ENCODE results near the gene NT5E. TPM values are rescaled to one million over a fixed set of nuclear protein-coding genes. Genes with fewer than 3 reads are reported as not detected.

NT5E gene
- total RNA-seq, 2 experiments from 2014 or later = 5.2 to 6.7 TPM

DNA sequence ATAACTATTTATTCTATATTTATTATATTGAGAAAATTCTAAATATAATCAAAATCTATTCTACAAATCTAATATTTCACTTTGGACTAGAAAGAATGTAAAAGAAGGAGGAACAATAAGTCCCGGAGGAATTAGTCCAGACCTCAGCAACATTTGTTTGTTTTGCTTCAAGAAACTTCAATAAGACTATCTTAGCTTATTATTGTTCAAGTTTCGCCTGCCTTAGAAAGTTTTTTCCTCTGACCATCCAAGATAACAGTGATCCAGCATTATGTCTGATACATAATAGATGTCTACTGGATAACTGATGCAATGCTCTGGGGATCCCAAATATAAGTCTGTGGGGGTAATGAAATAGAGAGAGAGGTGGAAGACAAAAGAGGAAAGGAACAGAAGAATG, 28.7 kb upstream of the NT5E start:
- Mint-ChIP-seq H3K4me1 (ENCODE audit: low read depth) (peaks cover 31% of the 10 kb centered on the region), H3K27ac (no peak overlapping the region), H3K9me3 (peaks cover 10% of the 10 kb centered on the region), H3K27me3 (no peaks in the 10 kb centered on the region), H3K36me3 (ENCODE audit: low read depth) (peaks cover 2% of the 10 kb centered on the region), H3K4me3 (no peak overlapping the region)
- POLR2A ChIA-PET = interaction anchor here (1.8 kb wide), 1 partner anchor 11 kb away, joined by 7 read pairs; no protein-coding TSS in a partner anchor
- CTCF ChIA-PET = interaction anchor here (1.5 to 3.0 kb wide), 4 partner anchors 12 to 116 kb away, joined by 4 to 19 read pairs (median 5); no protein-coding TSS in a partner anchor
- DNase-seq = no peak
- ATAC-seq = no peak
- intact Hi-C loops (cut with micrococcal nuclease) = no loop called here
- TF ChIP-seq, protein P1, sequence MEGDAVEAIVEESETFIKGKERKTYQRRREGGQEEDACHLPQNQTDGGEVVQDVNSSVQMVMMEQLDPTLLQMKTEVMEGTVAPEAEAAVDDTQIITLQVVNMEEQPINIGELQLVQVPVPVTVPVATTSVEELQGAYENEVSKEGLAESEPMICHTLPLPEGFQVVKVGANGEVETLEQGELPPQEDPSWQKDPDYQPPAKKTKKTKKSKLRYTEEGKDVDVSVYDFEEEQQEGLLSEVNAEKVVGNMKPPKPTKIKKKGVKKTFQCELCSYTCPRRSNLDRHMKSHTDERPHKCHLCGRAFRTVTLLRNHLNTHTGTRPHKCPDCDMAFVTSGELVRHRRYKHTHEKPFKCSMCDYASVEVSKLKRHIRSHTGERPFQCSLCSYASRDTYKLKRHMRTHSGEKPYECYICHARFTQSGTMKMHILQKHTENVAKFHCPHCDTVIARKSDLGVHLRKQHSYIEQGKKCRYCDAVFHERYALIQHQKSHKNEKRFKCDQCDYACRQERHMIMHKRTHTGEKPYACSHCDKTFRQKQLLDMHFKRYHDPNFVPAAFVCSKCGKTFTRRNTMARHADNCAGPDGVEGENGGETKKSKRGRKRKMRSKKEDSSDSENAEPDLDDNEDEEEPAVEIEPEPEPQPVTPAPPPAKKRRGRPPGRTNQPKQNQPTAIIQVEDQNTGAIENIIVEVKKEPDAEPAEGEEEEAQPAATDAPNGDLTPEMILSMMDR (IDR thresholded peaks at IDR 0.05) = no peak

DNA sequence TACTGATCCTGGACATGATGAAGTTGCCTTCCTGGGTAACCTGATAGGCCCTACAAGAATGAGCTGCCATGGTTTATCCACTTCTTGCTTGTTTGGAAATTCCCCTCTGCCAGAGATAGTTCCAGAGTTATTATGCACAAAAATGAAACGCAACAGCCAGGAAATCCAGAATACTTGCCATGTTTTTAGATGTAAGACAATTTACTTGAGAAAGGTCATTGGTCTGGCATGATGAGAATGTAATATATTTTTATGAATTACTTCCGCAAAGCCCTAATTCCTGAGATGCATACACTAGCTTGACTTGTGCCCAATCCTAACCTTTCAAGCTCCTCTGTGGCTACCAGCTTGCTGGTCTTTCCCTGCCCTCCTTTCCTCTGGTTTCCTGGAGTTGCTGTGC, 27.9 kb upstream of the NT5E start:
- TF ChIP-seq, protein P1 (IDR thresholded peaks at IDR 0.05) = no peak
- POLR2A ChIA-PET = interaction anchor here (1.8 kb wide), 1 partner anchor 10 kb away, joined by 7 read pairs; no protein-coding TSS in a partner anchor
- no peak overlapping the region for H3K4me3 Mint-ChIP-seq
- no peak overlapping the region for H3K27ac Mint-ChIP-seq
- intact Hi-C loops (cut with micrococcal nuclease) = no loop called here
- CTCF ChIA-PET = interaction anchor here (1.1 to 3.0 kb wide), 5 partner anchors 13 to 115 kb away, joined by 3 to 19 read pairs (median 4); no protein-coding TSS in a partner anchor
- peaks cover 23% of the 10 kb centered on the region for H3K4me1 Mint-ChIP-seq (ENCODE audit: low read depth)
- H3K36me3 Mint-ChIP-seq (ENCODE audit: low read depth) = peaks cover 3% of the 10 kb centered on the region
- peaks cover 15% of the 10 kb centered on the region for H3K9me3 Mint-ChIP-seq
- H3K27me3 Mint-ChIP-seq = no peaks in the 10 kb centered on the region
- DNase-seq = no peak
- no peak for ATAC-seq

DNA sequence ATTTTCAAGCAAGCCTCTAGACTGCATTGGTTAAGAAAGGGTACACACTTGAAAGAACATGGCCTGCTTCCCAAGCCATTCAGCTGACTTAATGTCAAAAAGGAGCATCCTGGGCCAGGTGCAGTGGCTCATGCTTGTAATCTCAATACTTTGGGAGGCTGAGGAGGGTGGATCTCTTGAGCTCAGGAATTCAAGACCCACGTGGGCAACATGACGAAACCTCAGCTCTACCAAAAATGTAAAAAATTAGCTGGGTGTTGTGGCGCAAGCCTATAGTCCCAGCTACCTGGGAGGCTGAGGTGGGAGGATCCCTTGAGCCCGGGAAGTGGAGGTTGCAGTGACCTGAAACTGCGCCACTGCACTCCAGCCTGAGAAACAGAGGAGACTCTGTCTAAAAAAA, 26.9 kb upstream of the NT5E start:
- Mint-ChIP-seq H3K4me3 (no peak overlapping the region), H3K36me3 (ENCODE audit: low read depth) (peaks cover 3% of the 10 kb centered on the region), H3K4me1 (ENCODE audit: low read depth) (peaks cover 19% of the 10 kb centered on the region), H3K27me3 (no peaks in the 10 kb centered on the region), H3K9me3 (peaks cover 16% of the 10 kb centered on the region), H3K27ac (no peak overlapping the region)
- ATAC-seq = no peak
- DNase-seq = no peak
- TF ChIP-seq, protein P1 (IDR thresholded peaks at IDR 0.05) = no peak
- POLR2A ChIA-PET = no interaction called here
- intact Hi-C loops (cut with micrococcal nuclease) = no loop called here
- CTCF ChIA-PET = interaction anchor here (3.0 kb wide), 1 partner anchor 60 kb away, joined by 19 read pairs; no protein-coding TSS in a partner anchor

DNA sequence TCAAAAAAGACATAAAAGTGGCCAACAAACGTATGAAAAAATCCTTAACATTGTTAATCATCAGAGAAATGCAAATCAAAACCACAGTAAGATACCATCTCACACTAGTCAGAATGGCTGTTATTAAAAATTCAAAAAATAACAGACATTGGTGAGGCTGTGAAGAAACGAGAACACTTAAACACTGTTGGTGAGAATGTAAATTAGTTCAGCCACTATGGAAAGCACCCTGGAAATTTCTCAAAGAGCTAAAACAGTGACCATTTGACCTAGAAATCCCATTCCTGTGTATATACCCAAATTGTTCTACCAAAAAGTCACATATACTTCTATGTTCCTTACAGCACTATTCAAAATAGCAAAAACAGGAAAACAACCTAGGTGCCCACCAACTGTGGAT, 24.9 kb upstream of the NT5E start:
- CTCF ChIA-PET = no interaction called here

DNA sequence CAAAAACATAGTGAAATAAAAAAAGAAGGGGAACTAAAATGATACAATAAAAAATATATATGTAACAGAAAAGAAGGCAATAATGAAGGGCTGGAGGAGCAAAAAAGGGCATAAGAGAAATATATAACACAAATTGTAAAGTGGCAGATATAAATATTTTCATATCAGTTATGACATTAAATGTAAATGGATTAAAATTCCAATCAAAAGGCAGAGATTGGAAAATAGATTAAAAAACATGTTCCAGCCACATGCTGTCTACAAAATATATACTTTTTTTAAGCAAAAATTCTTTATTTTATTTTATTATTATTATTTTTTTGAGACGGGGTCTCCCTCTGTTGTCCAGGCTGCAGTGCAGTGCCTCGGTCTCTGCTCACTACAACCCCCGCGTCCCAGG, 23.9 kb upstream of the NT5E start:
- Mint-ChIP-seq H3K4me1 (ENCODE audit: low read depth) (peaks cover 3% of the 10 kb centered on the region), H3K27ac (no peak overlapping the region), H3K4me3 (no peak overlapping the region), H3K36me3 (ENCODE audit: low read depth) (peaks cover 3% of the 10 kb centered on the region), H3K9me3 (peaks cover 16% of the 10 kb centered on the region), H3K27me3 (no peaks in the 10 kb centered on the region)
- intact Hi-C loops (cut with micrococcal nuclease) = no loop called here
- CTCF ChIA-PET = interaction anchor here (0.9 kb wide), 1 partner anchor 111 kb away, joined by 3 read pairs; no protein-coding TSS in a partner anchor
- DNase-seq (no peak), ATAC-seq (no peak)
- POLR2A ChIA-PET = no interaction called here
- TF ChIP-seq, protein P1 (IDR thresholded peaks at IDR 0.05) = no peak

More for the DNA sequence above, 24.9 kb upstream of the NT5E start:
- Mint-ChIP-seq H3K4me3 (no peak overlapping the region), H3K9me3 (peaks cover 16% of the 10 kb centered on the region), H3K27ac (no peak overlapping the region), H3K36me3 (ENCODE audit: low read depth) (peaks cover 3% of the 10 kb centered on the region), H3K27me3 (no peaks in the 10 kb centered on the region), H3K4me1 (ENCODE audit: low read depth) (peaks cover 3% of the 10 kb centered on the region)
- POLR2A ChIA-PET = no interaction called here
- TF ChIP-seq, protein P1 (IDR thresholded peaks at IDR 0.05) = no peak
- intact Hi-C loops (cut with micrococcal nuclease) = no loop called here
- no peak for ATAC-seq
- no peak for DNase-seq

Measured in activated CD8-positive, alpha-beta T cell treated with anti-CD3 and anti-CD28 coated beads for 36 hours (primary cell).